ENCODE data around the gene BCL11A. TPM values are rescaled to one million over a fixed set of nuclear protein-coding genes. Genes with fewer than 3 reads are reported as not detected.

BCL11A gene
- total and polyA plus RNA-seq, 8 donors, result 1.2 to 27.4 (median 16.3) TPM

DNA sequence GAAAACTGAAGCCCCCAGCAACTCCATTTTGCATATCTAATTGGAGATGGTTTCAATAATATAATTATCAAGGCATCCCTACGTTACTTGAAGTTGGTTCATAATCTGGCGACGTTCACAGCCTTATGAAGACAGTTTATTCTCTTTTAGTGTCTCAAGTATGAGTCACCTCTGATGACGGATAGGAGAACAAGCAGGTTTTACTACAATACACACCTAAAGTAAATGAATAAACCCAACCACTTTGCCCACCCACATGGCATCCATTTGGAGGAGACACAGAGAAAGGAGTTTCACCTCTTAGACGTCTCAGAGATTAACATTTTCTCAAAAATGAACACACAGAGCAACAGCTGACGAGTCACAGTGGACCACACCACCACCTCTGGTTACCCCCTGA lies 40.8 kb downstream of the BCL11A start:
- H3K27me3 ChIP-seq, result no peaks in the 10 kb centered on the region
- no peaks in the 10 kb centered on the region for H3K9me3 ChIP-seq
- peaks cover 0 to 33% (median 6%) of the 10 kb centered on the region in 4 donors for H3K4me1 ChIP-seq
- TF ChIP-seq POLR2AphosphoS5 (IDR thresholded peaks at IDR 0.05) (no peak), EP300 (IDR thresholded peaks at IDR 0.05) (no peak), POLR2A (IDR thresholded peaks at IDR 0.05) (no peak)
- TF ChIP-seq, protein P1, sequence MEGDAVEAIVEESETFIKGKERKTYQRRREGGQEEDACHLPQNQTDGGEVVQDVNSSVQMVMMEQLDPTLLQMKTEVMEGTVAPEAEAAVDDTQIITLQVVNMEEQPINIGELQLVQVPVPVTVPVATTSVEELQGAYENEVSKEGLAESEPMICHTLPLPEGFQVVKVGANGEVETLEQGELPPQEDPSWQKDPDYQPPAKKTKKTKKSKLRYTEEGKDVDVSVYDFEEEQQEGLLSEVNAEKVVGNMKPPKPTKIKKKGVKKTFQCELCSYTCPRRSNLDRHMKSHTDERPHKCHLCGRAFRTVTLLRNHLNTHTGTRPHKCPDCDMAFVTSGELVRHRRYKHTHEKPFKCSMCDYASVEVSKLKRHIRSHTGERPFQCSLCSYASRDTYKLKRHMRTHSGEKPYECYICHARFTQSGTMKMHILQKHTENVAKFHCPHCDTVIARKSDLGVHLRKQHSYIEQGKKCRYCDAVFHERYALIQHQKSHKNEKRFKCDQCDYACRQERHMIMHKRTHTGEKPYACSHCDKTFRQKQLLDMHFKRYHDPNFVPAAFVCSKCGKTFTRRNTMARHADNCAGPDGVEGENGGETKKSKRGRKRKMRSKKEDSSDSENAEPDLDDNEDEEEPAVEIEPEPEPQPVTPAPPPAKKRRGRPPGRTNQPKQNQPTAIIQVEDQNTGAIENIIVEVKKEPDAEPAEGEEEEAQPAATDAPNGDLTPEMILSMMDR (IDR thresholded peaks at IDR 0.05), result no peak
- intact Hi-C loops (cut with DNase I; ENCODE audit: low total_unique reads), result no loop called here
- no peak overlapping the region for H3K27ac ChIP-seq
- H3K4me3 ChIP-seq, result no peak overlapping the region
- no peak for DNase-seq
- 74 to 89% (median 86%) methylated on average over 6 of the region's 6 CpGs for WGBS, 5 donors
- no peaks in the 10 kb centered on the region for H3K36me3 ChIP-seq

DNA sequence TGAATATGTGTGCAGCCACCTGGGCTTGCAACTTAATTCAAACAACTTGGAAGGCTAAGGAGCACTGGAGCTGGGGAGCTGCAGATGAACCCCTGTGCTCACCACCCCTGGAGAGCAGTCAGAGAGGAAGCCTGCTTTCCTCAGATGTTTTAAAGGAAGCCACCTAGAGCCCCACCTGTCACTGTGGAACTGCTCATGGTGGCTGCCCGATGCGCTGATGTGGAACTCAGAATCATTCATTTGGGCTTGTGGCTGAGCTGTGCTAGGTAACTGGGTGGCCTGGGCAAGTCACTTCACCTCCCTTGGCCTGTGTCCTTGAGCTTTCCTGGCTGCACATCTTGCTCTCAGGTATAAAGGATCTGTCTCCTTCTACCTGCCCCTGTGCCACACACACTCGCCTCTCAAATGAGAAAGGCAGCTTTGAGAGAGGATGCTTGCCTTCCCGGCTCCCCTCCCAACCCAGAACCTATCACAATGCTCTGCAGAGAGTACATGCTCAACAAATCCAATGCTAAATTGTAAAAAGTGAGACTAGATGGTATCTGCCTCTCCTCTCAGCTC lies 41.3 kb downstream of the BCL11A start:
- WGBS, 5 donors, result 80 to 100% (median 92%) methylated on average over 4 of the region's 4 CpGs
- Histone ChIP-seq H3K4me3 (no peak overlapping the region), H3K4me1 (peaks cover 0 to 37% (median 6%) of the 10 kb centered on the region in 4 donors), H3K27me3 (no peaks in the 10 kb centered on the region), H3K27ac (no peak overlapping the region), H3K9me3 (no peaks in the 10 kb centered on the region), H3K36me3 (no peaks in the 10 kb centered on the region)
- DNase-seq, result no peak
- intact Hi-C loops (cut with DNase I; ENCODE audit: low total_unique reads), result no loop called here
- TF ChIP-seq, protein P1 (IDR thresholded peaks at IDR 0.05), result no peak
- TF ChIP-seq POLR2AphosphoS5 (IDR thresholded peaks at IDR 0.05) (no peak), EP300 (IDR thresholded peaks at IDR 0.05) (no peak), POLR2A (IDR thresholded peaks at IDR 0.05) (no peak)

DNA sequence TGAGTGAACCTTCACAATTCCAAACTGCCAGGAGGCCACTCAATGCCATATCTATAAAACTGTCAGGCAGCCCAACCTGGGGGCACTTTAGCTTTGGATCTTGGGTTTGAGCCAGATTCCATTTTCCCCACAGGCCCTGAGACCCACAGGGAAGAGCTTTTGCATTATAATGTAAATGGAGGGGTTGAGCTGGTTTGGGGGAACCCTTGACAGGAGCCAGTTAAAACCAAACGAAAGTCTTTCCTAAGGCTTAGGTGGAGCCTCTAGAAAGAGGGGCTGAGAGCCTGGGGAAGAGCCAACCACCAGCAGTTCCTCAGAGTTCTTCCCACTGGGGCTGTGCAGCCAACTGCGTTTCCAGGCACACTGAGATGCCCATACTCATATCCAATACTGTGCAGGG lies 42.7 kb downstream of the BCL11A start:
- TF ChIP-seq POLR2A (IDR thresholded peaks at IDR 0.05), result no peak
- TF ChIP-seq, protein P1 (IDR thresholded peaks at IDR 0.05), result no peak
- TF ChIP-seq EP300 (IDR thresholded peaks at IDR 0.05), result no peak
- TF ChIP-seq POLR2AphosphoS5 (IDR thresholded peaks at IDR 0.05), result no peak
- Histone ChIP-seq H3K27me3 (no peaks in the 10 kb centered on the region), H3K4me3 (no peak overlapping the region), H3K4me1 (peaks cover 0 to 43% (median under 1%) of the 10 kb centered on the region in 4 donors), H3K36me3 (no peaks in the 10 kb centered on the region), H3K9me3 (no peaks in the 10 kb centered on the region), H3K27ac (no peak overlapping the region)
- 71 to 90% (median 87%) methylated on average over 2 of the region's 2 CpGs for WGBS, 5 donors
- DNase-seq, result no peak
- intact Hi-C loops (cut with DNase I; ENCODE audit: low total_unique reads), result no loop called here

DNA sequence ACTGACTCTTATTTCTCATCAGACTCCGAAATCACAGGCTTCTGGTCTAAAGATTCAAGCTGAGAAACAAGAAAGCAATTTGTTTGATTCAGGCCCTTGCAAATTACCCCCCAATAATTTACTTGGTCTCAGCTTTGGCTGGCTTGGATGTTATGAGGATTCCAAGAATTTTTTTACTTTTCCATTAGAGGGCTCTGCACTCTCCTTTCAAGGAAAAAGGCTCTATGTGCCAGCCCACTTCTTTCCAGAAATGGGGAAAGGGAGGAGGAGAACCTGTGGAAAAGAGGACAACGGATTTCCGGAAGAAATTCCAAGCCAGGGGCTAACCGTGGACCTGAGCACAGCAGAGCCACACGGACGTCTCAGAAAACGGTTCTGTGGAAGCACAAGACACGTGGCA lies 44.4 kb downstream of the BCL11A start:
- TF ChIP-seq, protein P1 (IDR thresholded peaks at IDR 0.05), result no peak
- no peak for TF ChIP-seq POLR2A (IDR thresholded peaks at IDR 0.05)
- TF ChIP-seq POLR2AphosphoS5 (IDR thresholded peaks at IDR 0.05), result no peak
- no peak for TF ChIP-seq EP300 (IDR thresholded peaks at IDR 0.05)
- Histone ChIP-seq H3K27ac (no peak overlapping the region), H3K9me3 (no peaks in the 10 kb centered on the region), H3K4me3 (no peak overlapping the region), H3K27me3 (no peaks in the 10 kb centered on the region), H3K4me1 (peaks cover 0 to 40% (median 0%) of the 10 kb centered on the region in 4 donors), H3K36me3 (no peaks in the 10 kb centered on the region)
- no peak for DNase-seq
- 71 to 85% (median 79%) methylated on average over 8 of the region's 8 CpGs for WGBS, 5 donors
- intact Hi-C loops (cut with DNase I; ENCODE audit: low total_unique reads), result no loop called here
